Hematopoietic multipotent progenitor cell (in vitro differentiated cells): ENCODE results near the gene NID1. TPM values are rescaled to one million over a fixed set of nuclear protein-coding genes. Genes with fewer than 3 reads are reported as not detected.
"Not testable (repeated sequence)": the region's sequence is repeated elsewhere in the genome, so short reads cannot be mapped to it uniquely, and the experiment has no call there.

Experiments used
- DNase-seq, 3 donors: peaks; one replicate each; pipeline ENCODE4 v3.0.0-alpha.2; 2011 to 2015; ENCODE audit warnings: low read depth in 2 of 3, low spot score in 2 of 3
- total RNA-seq: library from RNA; depleted of rRNA; stranded (reverse); fragments of >200 nt; gene quantifications from one replicate; pipeline ENCODE4 v1.2.3, GENCODE V29; 2012

NID1 gene
- total RNA-seq, 1 donor, result 0.27 TPM

GRCh38 chr1:235971571-235972310, 93.1 kb downstream of the NID1 start:
- DNase-seq, result peak; percentile 58 to 97 (median 91)

GRCh38 chr1:235971020-235971419, 93.9 kb downstream of the NID1 start:
- DNase-seq, result no peak

GRCh38 chr1:235968831-235969230, 96.1 kb downstream of the NID1 start:
- no peak for DNase-seq

GRCh38 chr1:235966134-235966533, 98.8 kb downstream of the NID1 start:
- not testable (repeated sequence) for DNase-seq

GRCh38 chr1:235960809-235961208, 104.1 kb downstream of the NID1 start:
- DNase-seq, result no peak

- no peak for DNase-seq
Measured at GRCh38 chr1:235958021-235958420, 106.9 kb downstream of the NID1 start.

GRCh38 chr1:235955777-235956176, 109.1 kb downstream of the NID1 start:
- DNase-seq, result no peak

GRCh38 chr1:235954306-235955283, 110.3 kb downstream of the NID1 start:
- DNase-seq, result peak in 2 of 3 donors; percentile 79 to 87

GRCh38 chr1:235953801-235954200, 111.1 kb downstream of the NID1 start:
- no peak for DNase-seq

- peak in 2 of 3 donors; percentile 29 to 54 for DNase-seq
Measured at GRCh38 chr1:235952950-235953615, 111.8 kb downstream of the NID1 start.

GRCh38 chr1:235951661-235952060, 113.2 kb downstream of the NID1 start:
- DNase-seq, result no peak

GRCh38 chr1:235950318-235950717, 114.6 kb downstream of the NID1 start:
- DNase-seq, result no peak

- DNase-seq, result no peak
Measured at GRCh38 chr1:235948774-235949427, 116.0 kb downstream of the NID1 start.

- DNase-seq, result no peak
Measured at GRCh38 chr1:235947989-235948388, 116.9 kb downstream of the NID1 start.

GRCh38 chr1:235946571-235946981, 118.3 kb downstream of the NID1 start:
- DNase-seq, result peak in 1 of 3 donors; percentile 36

GRCh38 chr1:235945775-235946570, 118.9 kb downstream of the NID1 start:
- DNase-seq, result no peak

GRCh38 chr1:235943581-235944114, 121.2 kb downstream of the NID1 start:
- DNase-seq, result no peak

- no peak for DNase-seq
Measured at GRCh38 chr1:235942979-235943575, 121.8 kb downstream of the NID1 start.

- no peak for DNase-seq
Measured at GRCh38 chr1:235942625-235942934, 122.3 kb downstream of the NID1 start.
